Nephron (organoid): ENCODE measurements around the gene SH3RF3.

Experiments
- H3K27ac Mint-ChIP-seq, 3 experiments: 2 replicates each; pipeline ENCODE4 v1.8.0; 2020; ENCODE audit warnings: mixed read lengths in 3 of 3, mild to moderate bottlenecking in 2 of 3, moderate library complexity in 1 of 3
- H3K27me3 Mint-ChIP-seq: 2 replicates; pipeline ENCODE4 v1.8.0; 2021; ENCODE audit warnings: low read depth, mild to moderate bottlenecking, moderate library complexity, mixed read lengths
- H3K36me3 Mint-ChIP-seq: 2 replicates; pipeline ENCODE4 v1.8.0; 2020; ENCODE audit warnings: low read depth, mixed read lengths
- H3K4me1 Mint-ChIP-seq: 2 replicates; pipeline ENCODE4 v1.8.0; 2020; ENCODE audit warnings: mixed read lengths
- H3K4me3 Mint-ChIP-seq, 3 experiments: 2 replicates each; pipeline ENCODE4 v1.8.0; 2020; ENCODE audit warnings: mild to moderate bottlenecking in 3 of 3, mixed read lengths in 3 of 3, moderate library complexity in 2 of 3
- H3K9me3 Mint-ChIP-seq: 2 replicates; pipeline ENCODE4 v1.8.0; 2020; ENCODE audit warnings: mixed read lengths
- TF ChIP-seq, protein P1 (sequence below), 3 experiments: fragments of 200-600 bp; sonication (generic); IDR thresholded peaks; one replicate each; pipeline ENCODE4 v1.5.0; 2021; ENCODE audit warnings: antibody characterized with exemption in 3 of 3; ENCODE audit not compliant: unreplicated experiment in 3 of 3

The SH3RF3 gene

DNA sequence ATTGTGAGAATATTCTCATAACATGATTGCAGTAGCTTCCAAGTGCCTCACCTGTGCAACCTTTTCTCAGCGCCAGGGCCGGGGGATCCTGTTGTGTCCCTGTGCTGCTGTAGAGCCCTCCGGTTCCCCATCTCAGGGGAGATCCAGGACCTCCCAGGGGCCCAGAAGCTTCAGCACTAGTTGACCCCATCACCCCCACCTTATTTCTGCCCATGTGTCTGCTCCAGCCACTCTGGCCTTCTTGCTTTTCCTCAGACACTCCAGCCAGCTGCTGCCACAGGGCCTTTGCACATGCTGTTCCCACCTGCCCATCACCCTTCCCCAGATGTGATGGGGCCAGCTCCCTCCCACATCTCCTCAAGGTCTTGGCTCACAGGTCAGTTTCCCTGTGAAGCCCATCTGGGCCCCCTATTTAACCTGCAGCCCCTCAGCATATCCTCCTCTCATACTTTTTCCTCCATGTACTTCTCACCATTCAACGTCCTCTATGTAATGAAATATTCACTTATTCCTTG lies 258.3 kb downstream of the SH3RF3 start:
- no peak overlapping the region for H3K27ac Mint-ChIP-seq

DNA sequence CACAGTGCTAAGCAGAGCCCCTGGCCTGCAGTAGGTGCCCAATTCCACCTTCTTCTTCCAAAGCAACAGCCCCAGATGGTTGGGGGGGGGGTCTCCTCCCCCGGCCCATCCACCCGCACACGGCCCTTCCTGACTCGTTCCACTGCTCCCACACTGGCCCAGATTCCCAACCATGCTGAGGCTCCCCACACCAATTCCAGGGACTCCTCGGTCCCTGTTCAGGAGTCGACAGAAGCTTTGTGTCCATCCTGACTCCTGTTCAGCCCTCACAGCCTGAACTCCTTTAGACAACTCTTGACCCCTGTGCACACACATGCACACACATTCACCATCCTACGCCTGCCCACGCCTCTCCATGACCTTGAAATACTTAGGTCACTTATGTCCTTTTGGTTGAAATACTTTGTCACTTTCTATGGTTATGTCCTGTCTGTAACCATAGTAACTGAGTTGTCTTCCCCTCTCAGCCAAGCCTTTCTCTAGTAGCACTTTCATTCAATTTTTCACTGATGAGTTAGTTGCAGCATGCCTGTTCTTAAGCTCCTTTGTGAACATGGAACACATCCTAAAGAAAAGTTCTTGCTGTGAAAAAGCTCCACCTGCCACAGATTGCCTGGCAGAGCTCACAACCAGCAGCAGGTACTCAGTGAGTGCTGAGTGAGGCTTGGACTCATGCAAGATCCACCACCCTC lies 258.9 kb downstream of the SH3RF3 start:
- peaks cover 37% of the 10 kb centered on the region for H3K4me1 Mint-ChIP-seq
- peaks cover 12% of the 10 kb centered on the region for H3K27me3 Mint-ChIP-seq
- no peaks in the 10 kb centered on the region for H3K9me3 Mint-ChIP-seq
- H3K27ac Mint-ChIP-seq: no peak overlapping the region
- H3K36me3 Mint-ChIP-seq: no peaks in the 10 kb centered on the region
- H3K4me3 Mint-ChIP-seq: no peak overlapping the region
- TF ChIP-seq, protein P1, sequence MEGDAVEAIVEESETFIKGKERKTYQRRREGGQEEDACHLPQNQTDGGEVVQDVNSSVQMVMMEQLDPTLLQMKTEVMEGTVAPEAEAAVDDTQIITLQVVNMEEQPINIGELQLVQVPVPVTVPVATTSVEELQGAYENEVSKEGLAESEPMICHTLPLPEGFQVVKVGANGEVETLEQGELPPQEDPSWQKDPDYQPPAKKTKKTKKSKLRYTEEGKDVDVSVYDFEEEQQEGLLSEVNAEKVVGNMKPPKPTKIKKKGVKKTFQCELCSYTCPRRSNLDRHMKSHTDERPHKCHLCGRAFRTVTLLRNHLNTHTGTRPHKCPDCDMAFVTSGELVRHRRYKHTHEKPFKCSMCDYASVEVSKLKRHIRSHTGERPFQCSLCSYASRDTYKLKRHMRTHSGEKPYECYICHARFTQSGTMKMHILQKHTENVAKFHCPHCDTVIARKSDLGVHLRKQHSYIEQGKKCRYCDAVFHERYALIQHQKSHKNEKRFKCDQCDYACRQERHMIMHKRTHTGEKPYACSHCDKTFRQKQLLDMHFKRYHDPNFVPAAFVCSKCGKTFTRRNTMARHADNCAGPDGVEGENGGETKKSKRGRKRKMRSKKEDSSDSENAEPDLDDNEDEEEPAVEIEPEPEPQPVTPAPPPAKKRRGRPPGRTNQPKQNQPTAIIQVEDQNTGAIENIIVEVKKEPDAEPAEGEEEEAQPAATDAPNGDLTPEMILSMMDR (IDR thresholded peaks at IDR 0.05; ENCODE audit: unreplicated experiment in 3 of 3): no peak

More for the DNA sequence above, 258.3 kb downstream of the SH3RF3 start:
- Mint-ChIP-seq H3K27me3 (peaks cover 15% of the 10 kb centered on the region), H3K4me3 (no peak overlapping the region), H3K9me3 (no peaks in the 10 kb centered on the region), H3K4me1 (peaks cover 44% of the 10 kb centered on the region), H3K36me3 (no peaks in the 10 kb centered on the region)
- TF ChIP-seq, protein P1 (IDR thresholded peaks at IDR 0.05; ENCODE audit: unreplicated experiment in 3 of 3): no peak

DNA sequence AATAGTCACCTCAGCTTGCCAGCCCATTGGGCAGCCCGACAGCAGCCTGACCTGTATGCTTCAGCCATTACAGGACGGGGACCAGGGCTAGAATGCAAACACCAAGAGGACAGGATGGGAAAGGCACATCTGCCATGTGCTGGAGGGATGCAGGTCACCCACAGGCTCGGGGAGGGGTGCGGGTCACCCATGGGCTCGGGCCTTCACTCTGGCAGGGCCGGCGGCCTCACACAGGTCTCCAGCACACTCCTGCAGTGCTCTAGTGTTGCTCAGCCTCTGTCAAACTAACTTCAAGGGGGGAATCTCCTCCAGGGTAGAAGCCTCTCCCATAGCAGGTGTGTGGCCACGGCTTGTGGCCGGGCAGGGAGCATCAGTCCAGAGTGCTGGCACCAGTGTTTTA lies 262.2 kb downstream of the SH3RF3 start:
- H3K36me3 Mint-ChIP-seq: no peaks in the 10 kb centered on the region
- TF ChIP-seq, protein P1 (IDR thresholded peaks at IDR 0.05; ENCODE audit: unreplicated experiment in 3 of 3): no peak
- H3K4me1 Mint-ChIP-seq: peaks cover 27% of the 10 kb centered on the region
- no peaks in the 10 kb centered on the region for H3K9me3 Mint-ChIP-seq
- peaks cover 18% of the 10 kb centered on the region for H3K27me3 Mint-ChIP-seq
- H3K4me3 Mint-ChIP-seq: no peak overlapping the region
- H3K27ac Mint-ChIP-seq: no peak overlapping the region

DNA sequence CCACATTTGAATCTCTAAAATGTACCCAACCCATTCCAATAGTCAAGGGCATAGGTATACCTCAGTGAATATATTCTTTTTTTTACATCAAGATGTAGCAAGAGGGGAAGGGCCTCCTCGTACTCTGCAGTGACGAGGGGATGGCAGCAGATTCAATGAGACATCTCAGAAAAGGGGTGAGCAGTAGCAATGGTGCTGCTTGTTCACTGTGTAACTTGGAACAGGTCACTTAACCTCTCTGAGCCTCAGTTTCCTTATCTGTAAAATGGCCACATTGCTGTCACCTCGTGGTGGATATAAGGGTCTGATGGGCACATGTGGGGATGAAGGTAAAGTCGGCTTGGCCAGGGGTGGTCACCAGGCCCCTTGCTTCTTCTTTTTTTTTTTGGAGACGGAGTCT lies 263.1 kb downstream of the SH3RF3 start:
- peaks cover 21% of the 10 kb centered on the region for H3K27me3 Mint-ChIP-seq
- H3K27ac Mint-ChIP-seq: no peak overlapping the region
- peaks cover 29% of the 10 kb centered on the region for H3K4me1 Mint-ChIP-seq
- H3K4me3 Mint-ChIP-seq: no peak overlapping the region
- no peaks in the 10 kb centered on the region for H3K36me3 Mint-ChIP-seq
- no peaks in the 10 kb centered on the region for H3K9me3 Mint-ChIP-seq
- TF ChIP-seq, protein P1 (IDR thresholded peaks at IDR 0.05; ENCODE audit: unreplicated experiment in 3 of 3): no peak

DNA sequence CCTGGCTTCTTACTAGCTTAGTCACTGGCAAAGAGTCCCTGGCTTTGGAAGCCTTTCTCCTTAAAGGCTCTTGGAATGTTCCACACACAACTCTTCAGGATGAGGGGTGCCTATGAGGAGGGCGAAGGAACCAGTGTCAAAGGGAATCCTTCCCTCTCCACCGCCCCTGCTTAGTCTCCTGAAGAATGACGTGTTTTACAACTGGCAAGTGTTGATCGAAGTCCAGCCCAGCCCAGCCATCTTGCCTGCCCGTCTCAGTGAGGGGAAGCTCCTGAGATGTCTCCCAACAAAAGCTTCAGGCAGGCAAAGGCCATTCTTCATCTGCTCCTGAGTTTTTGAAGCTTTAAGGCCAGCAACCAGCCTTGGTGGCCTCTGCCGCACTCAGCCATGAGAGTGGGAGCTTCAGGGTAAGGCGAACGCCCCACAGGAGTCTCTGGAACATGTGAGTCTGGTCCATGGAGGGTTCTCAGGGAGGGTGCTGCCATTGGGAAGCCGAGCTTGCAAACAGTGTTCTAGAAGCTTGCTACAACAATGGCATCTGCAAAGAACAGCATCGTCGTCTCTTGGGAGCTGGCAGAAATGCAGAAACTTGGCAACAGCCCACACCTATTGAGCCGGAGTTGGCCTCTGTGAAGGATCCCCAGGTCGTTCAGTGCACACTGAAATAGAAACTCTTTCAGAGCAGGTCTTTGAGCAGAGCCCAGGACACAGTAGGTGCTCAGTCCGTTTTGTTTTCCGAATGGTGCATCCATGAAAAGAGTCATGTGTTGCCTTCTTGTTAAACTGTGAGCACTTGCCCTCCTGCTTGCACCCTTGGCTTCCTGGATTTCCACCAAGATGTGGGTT lies 264.0 kb downstream of the SH3RF3 start:
- no peaks in the 10 kb centered on the region for H3K9me3 Mint-ChIP-seq
- H3K4me3 Mint-ChIP-seq: peak overlapping the region in 1 of 3 experiments; percentile 17
- no peaks in the 10 kb centered on the region for H3K36me3 Mint-ChIP-seq
- peaks cover 25% of the 10 kb centered on the region for H3K27me3 Mint-ChIP-seq
- peaks cover 33% of the 10 kb centered on the region for H3K4me1 Mint-ChIP-seq
- TF ChIP-seq, protein P1 (IDR thresholded peaks at IDR 0.05; ENCODE audit: unreplicated experiment in 3 of 3): no peak
- H3K27ac Mint-ChIP-seq: no peak overlapping the region
